HG02571 (cell line): ENCODE data around the gene DPF1.
A peak's percentile ranks its signal among the peaks of the same experiment; 100 is the strongest.
"Not testable (repeated sequence)": the region's sequence is repeated elsewhere in the genome, so short reads cannot be mapped to it uniquely, and the experiment has no call there.

Experiments
- ATAC-seq: cut with Tn5 transposase; IDR thresholded peaks from one replicate; pipeline ENCODE4 v1.9.1; 2021; ENCODE audit warnings: mild to moderate bottlenecking, moderate library complexity; ENCODE audit not compliant: unreplicated experiment

The DPF1 gene

DNA sequence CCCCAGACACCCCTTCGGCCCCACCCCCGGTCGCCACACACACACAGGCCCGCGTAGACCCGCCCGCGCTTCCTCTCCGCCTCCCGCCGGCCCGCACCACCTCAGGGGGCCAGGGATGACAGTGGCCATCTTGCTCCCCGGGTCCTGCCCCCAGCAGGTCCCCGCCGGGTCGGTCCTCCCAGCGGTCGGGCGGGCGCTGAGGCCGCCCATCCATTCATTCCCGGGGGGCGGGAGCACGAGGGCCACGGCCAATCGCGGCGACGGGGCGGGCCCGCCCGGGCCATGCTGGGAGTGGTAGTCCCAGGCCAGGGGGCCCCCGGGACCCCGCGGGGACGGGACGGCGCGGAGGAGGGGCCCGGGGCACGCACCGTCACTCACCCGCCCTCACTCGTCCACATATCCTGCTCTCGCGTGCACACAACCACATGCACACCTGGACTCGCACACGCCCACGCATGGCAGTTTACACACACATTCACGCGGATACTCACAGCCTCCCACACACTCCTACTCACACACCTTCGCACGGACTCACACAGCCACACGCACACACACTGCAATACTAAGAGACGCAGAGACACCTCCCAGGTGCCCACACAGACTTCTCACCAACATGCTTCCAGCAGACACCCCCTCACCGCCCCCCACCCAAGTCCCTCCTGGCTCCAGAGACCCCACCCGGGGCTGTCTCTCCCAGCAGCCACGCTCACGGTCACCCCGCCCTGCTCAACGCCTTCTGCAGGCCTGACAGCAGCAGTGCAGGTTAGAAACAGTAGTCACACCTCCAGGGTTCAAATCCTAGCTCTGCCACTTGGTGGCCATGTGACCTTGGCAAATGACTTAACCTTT is at the start of gene DPF1:
TSS of gene DPF1 (minus strand) at position 209 of the 849 bp plus-strand sequence. CDS start at position 129, 80 bp downstream.
- ATAC-seq: peak; percentile 51

DNA sequence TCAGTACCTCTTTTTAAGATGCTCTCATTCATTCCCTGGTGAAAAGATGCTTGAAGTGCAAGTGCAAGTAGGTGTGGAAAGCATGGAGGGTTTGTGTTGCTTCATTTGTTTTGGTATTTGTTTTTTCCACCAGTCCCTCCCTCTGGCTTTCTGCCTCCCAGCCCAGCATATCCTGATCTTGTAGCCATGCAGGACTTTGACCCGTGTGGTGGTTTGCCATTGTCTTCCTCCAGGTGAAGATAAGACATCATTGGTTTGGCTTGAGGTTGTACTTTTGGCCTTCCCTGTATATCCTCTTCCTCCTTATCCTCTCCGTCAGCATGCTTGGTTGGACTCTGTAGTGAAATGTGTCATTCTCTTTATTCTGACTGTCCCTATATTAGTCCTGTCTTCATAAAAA is 49.5 kb upstream of the DPF1 start:
- ATAC-seq: no peak

DNA sequence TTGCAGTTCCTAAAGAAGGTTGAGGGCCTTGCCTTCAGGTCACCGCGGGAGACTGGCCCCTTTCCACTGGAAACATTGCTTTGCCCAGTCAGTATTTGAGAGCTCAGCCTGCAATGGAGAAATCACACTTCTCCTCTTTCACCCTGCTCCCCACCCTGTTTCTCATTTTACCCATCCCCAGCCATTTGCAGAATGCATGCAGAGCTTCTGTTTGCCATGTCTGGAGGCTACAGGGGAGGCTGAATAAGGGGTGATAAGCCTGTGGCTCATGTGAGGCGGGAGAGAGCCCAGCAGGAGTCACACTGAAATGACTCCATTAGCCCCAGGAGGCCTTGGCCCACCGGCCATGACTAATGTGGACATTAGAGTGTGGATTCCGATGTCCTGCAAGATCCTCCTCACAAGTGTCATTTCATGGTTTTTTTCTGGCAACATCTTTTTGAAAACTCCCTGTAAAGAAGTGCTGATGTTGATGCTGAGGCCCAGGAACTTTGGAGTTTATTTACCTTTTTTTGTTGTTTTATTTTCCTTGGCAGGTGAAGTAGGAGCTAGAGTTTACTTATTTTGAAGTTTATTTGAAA is 46.7 kb upstream of the DPF1 start:
- ATAC-seq: no peak

DNA sequence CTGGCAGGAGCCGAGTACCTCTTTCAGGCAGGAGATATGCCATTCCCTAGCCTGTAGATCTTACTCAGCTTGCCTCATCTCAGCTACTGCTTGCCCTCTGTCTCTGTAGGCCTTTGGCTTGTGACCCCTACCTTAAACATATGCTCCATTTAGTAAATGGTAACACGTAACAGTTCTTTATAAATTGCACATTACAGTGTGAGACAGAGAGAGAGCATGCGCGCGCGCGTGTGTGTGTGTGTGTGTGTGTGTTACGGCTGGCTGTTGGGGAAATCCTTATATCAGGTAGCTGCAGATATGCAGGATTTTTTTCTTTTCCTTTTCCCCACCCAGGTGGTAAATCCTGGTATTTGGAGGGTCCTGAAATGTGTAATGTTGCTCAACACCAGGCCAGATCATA is 44.5 kb upstream of the DPF1 start:
- ATAC-seq: no peak

DNA sequence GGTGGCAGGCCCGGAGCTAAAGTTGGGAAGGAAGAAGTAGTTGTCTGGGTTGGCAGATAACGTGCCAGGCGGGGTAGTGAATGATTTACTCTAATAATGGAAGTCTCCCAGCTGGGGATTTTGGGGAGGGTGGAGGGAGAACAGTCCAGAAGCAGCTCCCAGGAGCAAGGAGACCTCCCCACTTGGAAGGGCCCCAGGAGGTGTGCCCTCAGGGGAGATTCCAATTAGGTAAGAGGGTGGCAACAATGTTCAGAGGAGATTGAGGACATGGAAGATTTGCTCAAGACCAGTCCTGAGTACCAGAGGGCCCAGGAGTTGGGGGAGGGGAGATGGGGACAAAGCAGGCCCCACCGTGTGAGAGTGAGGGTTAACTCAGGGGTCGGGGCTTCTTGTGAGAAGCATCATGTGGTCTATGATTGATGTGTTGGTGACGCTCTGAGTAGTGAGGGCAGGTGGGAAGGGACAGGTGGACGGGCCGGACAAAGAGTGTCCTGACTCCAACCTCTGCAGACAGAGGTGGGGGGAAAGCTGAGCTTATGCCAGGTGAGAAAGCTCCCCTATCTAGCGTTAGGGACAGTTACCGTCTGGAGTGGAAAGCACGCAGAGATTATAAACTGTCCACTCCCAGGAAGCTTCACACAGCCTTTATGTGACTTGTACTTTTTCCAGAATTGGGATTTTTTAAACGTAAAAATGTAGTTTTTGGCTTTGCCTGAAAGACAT is 43.9 kb upstream of the DPF1 start:
- ATAC-seq: no peak

DNA sequence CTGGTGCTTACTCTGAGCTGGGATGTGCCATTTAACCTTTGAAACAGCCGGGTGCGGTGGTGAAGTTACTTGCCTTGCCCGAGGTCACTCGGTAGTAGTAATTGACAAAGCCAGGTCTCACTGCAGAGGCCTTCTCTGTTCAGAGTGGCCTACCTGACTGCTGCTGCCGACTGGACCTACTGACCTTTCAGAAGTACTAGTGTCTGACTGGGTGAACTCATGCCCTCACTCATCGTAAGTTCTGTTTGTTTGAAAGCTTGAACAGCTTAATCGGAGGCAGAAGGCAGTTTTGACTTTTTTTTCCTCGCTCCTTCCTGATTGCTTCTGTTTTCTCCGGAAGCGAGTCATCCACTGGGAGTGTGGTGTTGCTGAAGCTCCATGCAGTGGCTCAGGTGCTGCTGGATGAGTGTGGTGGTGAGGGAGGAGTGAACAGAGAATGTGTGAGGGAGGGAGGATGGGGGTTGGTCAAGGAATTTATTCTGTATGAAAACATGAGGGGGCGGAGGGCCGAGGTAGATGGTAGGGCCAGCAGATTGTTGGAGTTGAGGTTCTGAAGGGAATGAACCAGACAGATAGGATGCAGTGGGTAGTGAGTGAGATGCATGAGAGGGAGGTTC is 43.1 kb upstream of the DPF1 start:
- ATAC-seq: no peak

DNA sequence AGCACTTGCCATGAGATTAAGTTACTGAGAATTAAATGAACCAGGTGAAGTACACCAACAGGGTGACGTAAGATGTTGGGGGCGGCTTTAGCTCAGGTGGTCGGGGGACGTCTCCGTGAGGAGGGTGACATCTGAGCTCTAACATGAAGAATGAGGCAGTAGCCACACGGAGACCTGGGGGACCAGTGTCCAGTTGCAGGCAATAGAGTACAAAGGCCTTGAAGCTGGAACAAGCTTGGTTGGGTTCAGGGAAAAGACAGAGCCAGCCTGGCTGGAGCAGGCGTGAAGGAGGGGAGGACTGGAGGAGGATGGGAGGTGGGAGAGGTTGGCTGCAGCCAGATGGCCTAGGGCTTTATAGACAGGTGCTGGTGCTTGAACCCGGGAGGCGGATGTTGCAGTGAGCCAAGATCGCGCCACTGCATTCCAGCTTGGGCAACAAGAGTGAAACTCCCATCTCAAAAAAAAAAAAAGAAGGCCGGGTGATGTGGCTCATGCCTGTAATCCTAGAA is 42.0 kb upstream of the DPF1 start:
- ATAC-seq: no peak

DNA sequence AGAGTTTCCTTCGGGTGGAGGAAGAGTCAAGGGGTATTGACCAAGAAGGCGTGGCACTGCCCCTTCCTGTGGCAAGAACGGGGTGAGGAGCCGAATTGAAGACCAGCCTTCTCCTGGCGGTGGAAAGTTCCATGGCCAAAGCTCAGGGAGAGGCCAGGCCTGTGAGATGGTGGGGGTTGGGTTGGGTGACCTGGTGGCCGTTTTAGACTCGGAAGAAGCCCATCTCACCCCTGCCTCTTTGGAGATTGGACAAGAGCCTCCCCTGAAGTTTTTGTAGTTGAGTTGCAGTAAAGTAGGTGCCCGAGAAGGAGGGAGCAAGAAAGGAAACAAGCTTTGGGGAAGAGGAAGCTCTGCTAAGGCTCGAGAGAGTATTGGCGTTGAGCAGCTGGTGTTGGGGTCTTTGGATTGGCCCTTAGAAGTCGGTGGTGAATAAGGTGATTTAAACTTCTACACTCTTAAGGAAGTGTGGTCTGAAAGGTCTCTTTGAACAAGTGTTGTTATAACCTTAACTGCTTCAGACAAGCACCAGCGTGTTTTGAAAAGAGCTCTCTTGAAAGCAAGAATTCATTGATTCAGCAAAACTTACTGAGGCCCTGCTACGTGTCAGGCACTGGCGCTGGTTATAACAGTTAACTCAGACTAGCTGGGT is 41.3 kb upstream of the DPF1 start:
- ATAC-seq: no peak

DNA sequence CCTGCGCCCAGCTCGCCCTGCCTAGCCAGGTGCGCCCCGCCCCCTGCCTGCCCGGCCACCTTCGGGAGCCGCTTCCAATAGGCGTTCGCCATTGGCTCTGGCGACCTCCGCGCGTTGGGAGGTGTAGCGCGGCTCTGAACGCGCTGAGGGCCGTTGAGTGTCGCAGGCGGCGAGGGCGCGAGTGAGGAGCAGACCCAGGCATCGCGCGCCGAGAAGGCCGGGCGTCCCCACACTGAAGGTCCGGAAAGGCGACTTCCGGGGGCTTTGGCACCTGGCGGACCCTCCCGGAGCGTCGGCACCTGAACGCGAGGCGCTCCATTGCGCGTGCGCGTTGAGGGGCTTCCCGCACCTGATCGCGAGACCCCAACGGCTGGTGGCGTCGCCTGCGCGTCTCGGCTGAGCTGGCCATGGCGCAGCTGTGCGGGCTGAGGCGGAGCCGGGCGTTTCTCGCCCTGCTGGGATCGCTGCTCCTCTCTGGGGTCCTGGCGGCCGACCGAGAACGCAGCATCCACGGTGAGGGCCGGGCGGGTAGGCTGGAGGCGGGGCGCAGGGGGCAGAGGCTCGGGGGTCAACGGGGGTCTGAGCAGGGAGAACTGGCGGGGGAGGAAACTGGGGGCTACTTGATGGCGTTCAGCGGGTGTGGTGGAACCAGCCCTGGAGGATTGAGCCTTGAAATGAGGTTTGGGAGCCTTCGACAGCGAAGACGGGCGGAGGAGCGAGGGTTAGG is 40.6 kb upstream of the DPF1 start, which contains the start of gene SPINT2:
TSS of gene SPINT2 (plus strand) at position 88 of the 727 bp plus-strand sequence. CDS start at position 408, 320 bp downstream.
- ATAC-seq: no peak

DNA sequence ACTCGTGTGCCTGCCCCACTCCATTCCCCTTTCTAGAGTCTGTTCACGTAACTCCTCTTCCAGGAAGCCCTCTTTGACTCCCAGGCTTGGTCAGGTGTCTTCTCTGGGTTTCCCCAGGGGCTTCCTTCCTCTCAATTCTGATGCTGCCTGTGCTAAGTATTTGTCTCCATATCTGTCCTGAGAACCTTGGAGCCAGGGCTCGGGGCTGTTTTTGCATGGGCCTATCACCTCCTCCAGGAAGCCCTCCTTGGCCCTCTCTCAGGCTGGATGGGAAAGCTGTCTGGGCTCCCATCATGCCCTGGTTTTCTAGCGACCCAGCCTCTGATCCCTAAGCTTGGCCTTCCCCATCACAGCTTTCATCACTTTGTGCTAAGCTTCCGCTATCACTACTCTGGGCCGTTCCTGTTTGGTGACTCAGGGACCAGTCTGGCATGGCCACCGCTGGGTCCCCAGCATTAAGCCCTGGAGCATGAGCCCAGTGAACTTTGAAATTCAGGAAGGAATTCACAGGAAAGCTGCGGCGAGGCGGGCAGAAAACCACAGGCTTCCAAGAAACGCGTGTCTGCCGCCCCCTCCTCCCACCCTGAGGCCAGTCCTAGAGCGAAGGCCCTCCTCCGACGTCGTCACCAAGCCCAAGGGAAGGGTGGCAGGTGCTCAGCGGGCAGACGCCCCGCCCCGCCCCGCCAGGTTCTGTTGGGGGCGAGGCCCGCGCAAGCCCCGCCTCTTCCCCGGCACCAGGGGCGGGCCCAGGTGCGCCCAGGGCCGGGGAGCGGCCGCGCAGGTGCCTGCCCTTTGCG is 39.9 kb upstream of the DPF1 start:
- ATAC-seq: no peak

DNA sequence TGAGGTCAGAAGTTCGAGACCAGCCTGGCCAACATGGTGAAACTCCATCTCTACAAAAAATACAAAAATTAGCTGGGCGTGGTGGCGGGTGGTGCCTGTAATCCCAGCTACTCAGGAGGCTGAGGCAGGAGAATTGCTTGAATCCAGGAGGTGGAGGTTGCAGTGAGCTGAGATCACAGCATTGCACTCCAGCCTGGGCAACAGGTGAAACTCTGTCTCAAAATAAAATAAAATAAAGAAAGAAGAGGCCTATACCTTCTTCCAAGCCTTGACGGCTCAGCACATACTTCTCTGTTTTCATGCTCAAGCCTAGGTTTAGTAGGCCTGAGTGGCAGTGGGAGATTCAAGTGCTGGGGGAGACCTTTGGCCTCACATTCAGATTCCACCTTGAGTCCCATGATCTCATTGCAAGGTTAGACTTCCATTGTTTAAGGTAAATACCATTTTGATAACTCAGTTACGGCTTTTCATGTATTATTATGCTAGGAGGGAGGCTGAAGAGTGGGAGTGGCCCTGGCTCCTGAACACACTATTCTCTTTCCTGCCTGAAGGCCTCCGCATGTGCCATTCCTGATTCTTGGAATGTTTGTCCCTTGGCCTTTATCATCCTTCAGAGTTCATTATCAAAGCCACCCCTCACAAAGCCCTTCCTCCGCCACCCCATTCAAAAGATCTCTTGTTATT is 38.7 kb upstream of the DPF1 start:
- no peak for ATAC-seq

DNA sequence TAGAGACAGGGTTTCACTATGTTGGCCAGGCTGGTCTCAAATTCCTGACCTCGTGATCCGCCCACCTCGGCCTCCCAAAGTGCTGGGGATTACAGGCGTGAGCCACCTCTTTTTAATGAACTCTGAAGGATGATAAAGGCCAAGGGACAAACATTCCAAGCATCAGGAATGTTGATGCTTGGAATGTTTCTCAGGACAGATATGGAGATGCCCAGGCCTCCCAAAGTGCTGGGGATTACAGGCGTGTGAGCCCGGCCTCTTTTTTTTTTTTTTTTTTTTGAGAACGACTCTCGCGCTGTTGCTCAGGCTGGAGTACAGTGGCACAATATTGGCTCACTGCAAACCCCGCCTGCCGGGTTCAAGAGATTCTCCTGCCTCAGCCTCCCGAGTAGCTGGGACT is 37.9 kb upstream of the DPF1 start:
- not testable (repeated sequence) for ATAC-seq

DNA sequence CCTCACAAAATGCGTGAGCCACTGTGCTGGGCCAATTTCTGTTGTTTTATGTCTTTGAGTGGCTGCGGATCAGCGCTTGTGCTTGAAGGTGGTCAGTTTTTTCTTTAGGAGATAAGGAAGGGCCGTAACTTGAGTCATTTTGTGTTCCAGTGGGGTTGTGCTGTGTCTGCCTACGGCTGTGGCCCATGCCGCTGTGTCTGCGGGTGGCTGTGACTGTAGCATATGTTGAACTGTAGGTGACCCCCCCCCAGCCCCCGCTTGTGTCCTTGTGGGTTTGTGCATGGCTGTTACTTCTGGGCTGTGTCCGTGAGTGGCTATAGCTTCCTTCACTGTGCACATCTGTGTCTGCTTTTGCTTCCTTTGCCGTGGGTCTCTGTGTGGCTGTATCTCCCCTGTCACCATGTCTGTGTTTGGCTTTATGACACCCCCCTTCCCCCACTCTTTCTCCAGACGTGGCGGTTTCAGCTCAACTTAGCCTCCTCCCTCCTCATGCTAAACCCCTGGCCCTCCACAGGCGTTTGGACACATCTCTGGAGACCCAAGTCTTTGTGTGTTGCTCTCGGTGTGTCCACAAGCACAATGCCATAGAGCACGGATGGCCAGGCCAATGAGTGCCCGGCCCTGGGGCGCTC is 31.5 kb upstream of the DPF1 start:
- ATAC-seq: no peak

DNA sequence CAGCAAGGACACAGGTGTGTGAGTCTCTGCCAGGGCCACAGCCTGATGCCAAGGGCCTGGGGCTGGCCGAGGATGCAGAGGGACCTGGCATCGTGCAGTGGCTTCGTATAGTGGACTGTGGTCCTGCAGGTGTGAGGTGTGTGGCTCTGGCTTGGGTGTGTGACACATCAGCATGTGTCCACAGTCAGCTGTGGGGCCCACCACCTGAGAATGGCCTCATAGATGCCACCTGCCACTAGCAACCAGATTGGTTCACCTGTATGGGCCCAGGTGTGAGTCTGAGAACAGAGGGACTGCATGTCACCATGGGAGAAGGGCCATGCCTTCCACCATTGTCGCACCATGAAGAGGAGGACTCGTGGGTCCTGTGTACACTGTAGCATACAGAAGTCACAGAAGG is 29.8 kb upstream of the DPF1 start:
- ATAC-seq: no peak

DNA sequence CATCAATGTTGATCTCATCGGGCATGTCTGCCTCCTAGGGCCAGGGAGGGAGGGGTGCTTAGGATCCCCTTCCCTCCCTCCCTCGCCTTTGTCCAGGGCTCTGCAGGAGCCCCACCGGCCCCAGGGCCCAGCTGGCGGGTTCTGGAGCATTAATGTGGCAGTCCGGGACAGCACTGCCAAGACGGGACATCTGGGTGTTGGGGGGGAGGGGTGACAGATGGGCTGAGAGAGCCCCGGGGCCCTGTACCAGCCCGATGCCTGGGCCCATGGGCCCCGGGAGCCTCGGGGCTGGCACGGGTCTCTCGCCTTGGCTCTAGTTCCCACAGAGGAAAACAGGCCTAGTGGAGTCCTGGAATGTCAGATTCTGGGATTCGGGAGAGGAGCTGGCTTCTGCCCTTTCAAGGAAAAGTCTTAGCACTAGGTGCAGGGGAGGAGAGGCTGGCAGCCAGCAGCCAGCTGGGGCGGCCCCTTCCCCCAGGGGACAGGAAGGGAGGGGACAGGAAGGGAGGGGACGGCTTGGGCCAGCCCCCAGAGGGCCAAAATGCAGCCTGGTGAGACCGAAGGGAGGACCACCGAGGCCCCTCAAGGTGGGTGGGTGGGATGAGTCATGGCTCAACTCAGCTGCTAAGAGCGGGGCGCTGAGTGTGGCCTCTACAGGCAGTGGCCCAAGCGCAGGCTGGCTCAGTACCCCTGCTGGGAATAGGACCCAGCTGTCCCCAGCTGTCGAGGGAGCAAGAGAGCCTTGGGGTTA is 29.1 kb upstream of the DPF1 start:
- no peak for ATAC-seq

DNA sequence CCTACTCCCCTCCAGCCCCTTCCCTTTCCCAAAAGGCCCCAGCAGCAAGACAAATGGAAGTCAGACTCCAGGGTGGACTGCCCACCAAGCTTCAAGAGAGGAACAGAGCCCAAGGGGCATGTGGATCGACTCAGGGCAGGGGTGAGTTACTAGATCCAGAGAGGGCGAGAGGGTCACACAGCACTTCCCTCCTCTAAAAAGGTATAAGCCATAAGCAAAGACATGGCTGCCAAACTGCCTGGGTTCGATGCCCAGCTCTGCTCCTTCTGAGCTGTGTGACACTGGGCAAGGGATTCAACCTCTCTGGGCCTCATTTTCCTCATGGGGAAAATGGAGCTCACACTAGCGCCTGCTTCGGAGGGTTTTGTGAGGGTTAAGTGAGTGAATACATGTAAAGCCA is 28.4 kb upstream of the DPF1 start:
- ATAC-seq: no peak

DNA sequence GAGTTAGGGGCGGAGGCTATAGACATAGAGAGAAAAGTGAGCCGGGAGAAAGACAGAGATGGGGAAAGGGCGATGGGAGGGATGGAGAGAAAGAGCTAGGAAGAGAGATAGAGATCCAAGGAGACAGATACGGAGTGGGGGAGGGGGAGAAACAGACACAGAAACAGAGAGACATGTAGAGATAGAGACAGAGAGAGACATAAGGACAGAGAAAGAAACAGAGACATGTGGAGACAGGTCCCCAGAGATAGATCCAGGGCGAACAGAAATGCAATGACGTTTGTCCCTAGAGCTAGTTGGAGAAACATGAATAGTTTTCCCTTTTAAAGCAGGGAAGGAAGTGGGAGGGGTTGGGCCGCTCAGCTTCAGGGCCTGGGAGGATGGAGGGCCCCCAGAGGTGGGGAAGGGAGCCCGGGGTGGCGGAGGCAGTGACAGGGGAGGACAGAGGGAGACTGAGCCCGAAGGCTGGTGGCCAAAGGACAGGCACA is 27.6 kb upstream of the DPF1 start:
- no peak for ATAC-seq
